GM12892 (cell line): ENCODE results near the gene TPSAB1.

Source experiments
- POLR2A ChIP-seq: IDR thresholded peaks from 2 replicates; pipeline ENCODE4 v1.6.1; 2011; ENCODE audit warnings: low read depth, low read length, control low read depth
- TAF1 ChIP-seq: IDR thresholded peaks from 2 replicates; pipeline ENCODE4 v1.6.1; 2011; ENCODE audit warnings: low read depth, mild to moderate bottlenecking, control low read depth, low read length, borderline replicate concordance

DNA sequence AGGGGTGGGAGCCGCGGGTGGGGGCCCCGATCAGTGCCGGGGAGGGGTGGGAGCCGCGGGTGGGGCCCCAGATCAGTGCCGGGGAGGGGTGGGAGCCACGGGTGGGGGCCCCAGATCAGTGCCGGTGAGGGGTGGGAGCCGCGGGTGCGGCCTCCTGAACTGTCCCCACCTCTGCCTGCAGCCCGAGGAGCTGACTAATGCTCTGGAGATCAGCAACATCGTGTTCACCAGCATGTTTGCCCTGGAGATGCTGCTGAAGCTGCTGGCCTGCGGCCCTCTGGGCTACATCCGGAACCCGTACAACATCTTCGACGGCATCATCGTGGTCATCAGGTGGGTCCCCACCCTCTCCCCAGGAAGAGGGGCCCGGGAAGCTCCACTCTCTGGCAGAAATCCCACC is 35.6 kb upstream of the TPSAB1 start:
- no peak for TF ChIP-seq POLR2A
- no peak for TF ChIP-seq TAF1
